Liver (tissue), 9 donors: ENCODE measurements around the gene RTN4RL1. TPM values are rescaled to one million over a fixed set of nuclear protein-coding genes. Genes with fewer than 3 reads are reported as not detected.

Experiments used
- DNase-seq: peaks from one replicate; pipeline ENCODE4 v3.0.0-alpha.2; 2017; ENCODE audit warnings: low spot score
- H3K27ac ChIP-seq, 2 donors: one replicate each; pipeline ENCODE4 v1.7.0; 2013; ENCODE audit warnings: inconsistent platforms in 2 of 2, low read length in 2 of 2, control low read depth in 1 of 2, low read depth in 1 of 2, mild to moderate bottlenecking in 1 of 2
- H3K27me3 ChIP-seq, 4 donors: one replicate each; pipeline versions ENCODE4 v1.6.1 to v1.7.0; 2013; ENCODE audit warnings: low read length in 3 of 4, inconsistent platforms in 1 of 4, mild to moderate bottlenecking in 1 of 4, moderate library complexity in 1 of 4; ENCODE audit not compliant: control insufficient read depth in 4 of 4, insufficient read depth in 4 of 4
- H3K36me3 ChIP-seq, 4 donors: one replicate each; pipeline versions ENCODE4 v1.6.1 to v1.7.0; 2013; ENCODE audit warnings: low read length in 3 of 4, mild to moderate bottlenecking in 3 of 4, low read depth in 1 of 4, moderate library complexity in 1 of 4; ENCODE audit not compliant: control insufficient read depth in 4 of 4, insufficient read depth in 3 of 4
- H3K4me1 ChIP-seq, 4 donors: one replicate each; pipeline versions ENCODE4 v1.6.1 to v1.7.0; 2013; ENCODE audit warnings: low read length in 3 of 4, mild to moderate bottlenecking in 3 of 4, moderate library complexity in 1 of 4; ENCODE audit not compliant: control insufficient read depth in 4 of 4, insufficient read depth in 4 of 4
- H3K4me3 ChIP-seq, 3 donors: one replicate each; pipeline versions ENCODE4 v1.6.1 to v1.7.0; 2013; ENCODE audit warnings: low read length in 3 of 3, control low read depth in 1 of 3, low read depth in 1 of 3, mild to moderate bottlenecking in 1 of 3
- H3K9ac ChIP-seq, 2 donors: one replicate each; pipeline ENCODE4 v1.7.0; 2013; ENCODE audit warnings: low read length in 2 of 2, mild to moderate bottlenecking in 2 of 2, moderate library complexity in 2 of 2, control low read depth in 1 of 2, low read depth in 1 of 2
- H3K9me3 ChIP-seq, 4 donors: one replicate each; pipeline versions ENCODE4 v1.6.1 to v1.7.0; 2013; ENCODE audit warnings: low read length in 3 of 4; ENCODE audit not compliant: control insufficient read depth in 4 of 4
- CTCF ChIP-seq: fragments of 150-350 bp; IDR thresholded peaks from 2 replicates; pipeline ENCODE4 v1.5.1; 2017; ENCODE audit warnings: improper control_type of control experiment, low read depth, low read length; ENCODE audit not compliant: missing input control
- EGR1 ChIP-seq, 2 donors: IDR thresholded peaks; 2 replicates each; pipeline ENCODE4 v1.6.1; 2016 to 2018; ENCODE audit warnings: antibody characterized with exemption in 2 of 2, low read depth in 2 of 2
- FOXA1 ChIP-seq: IDR thresholded peaks from 2 replicates; pipeline ENCODE4 v1.6.1; 2016; ENCODE audit warnings: antibody characterized with exemption
- FOXA2 ChIP-seq: IDR thresholded peaks from 2 replicates; pipeline ENCODE4 v1.6.1; 2016; ENCODE audit warnings: antibody characterized with exemption
- GABPA ChIP-seq, 2 donors: IDR thresholded peaks in 1 of 2; conservative IDR thresholded peaks in 1 of 2; 2 replicates each; pipeline ENCODE4 v1.6.1; 2016; ENCODE audit warnings: antibody characterized with exemption in 2 of 2, mild to moderate bottlenecking in 1 of 2, moderate library complexity in 1 of 2
- HNF4A ChIP-seq, 2 donors: conservative IDR thresholded peaks; 2 replicates each; pipeline ENCODE4 v1.6.1; 2016; ENCODE audit warnings: antibody characterized with exemption in 2 of 2, mild to moderate bottlenecking in 2 of 2
- HNF4G ChIP-seq: IDR thresholded peaks from 2 replicates; pipeline ENCODE4 v1.6.1; 2016; ENCODE audit warnings: antibody characterized with exemption
- JUND ChIP-seq, 2 donors: IDR thresholded peaks; 2 replicates each; pipeline ENCODE4 v1.6.1; 2016; ENCODE audit warnings: antibody characterized with exemption in 2 of 2
- MAX ChIP-seq: IDR thresholded peaks from 2 replicates; pipeline ENCODE4 v1.6.1; 2016; ENCODE audit warnings: antibody characterized with exemption
- NR2F2 ChIP-seq: IDR thresholded peaks from 2 replicates; pipeline ENCODE4 v1.6.1; 2016; ENCODE audit warnings: antibody characterized with exemption
- RAD21 ChIP-seq, 2 donors: IDR thresholded peaks; 2 replicates each; pipeline ENCODE4 v1.6.1; 2016; ENCODE audit warnings: antibody characterized with exemption in 2 of 2, mild to moderate bottlenecking in 2 of 2
- RXRA ChIP-seq, 2 donors: IDR thresholded peaks; 2 replicates each; pipeline ENCODE4 v1.6.1; 2017 to 2018; ENCODE audit warnings: antibody characterized with exemption in 2 of 2, mild to moderate bottlenecking in 1 of 2
- SP1 ChIP-seq: IDR thresholded peaks from 2 replicates; pipeline ENCODE4 v1.6.1; 2018; ENCODE audit warnings: antibody characterized with exemption, mild to moderate bottlenecking
- TAF1 ChIP-seq: conservative IDR thresholded peaks from 2 replicates; pipeline ENCODE4 v1.6.1; 2016; ENCODE audit warnings: antibody characterized with exemption, mild to moderate bottlenecking
- YY1 ChIP-seq: IDR thresholded peaks from 2 replicates; pipeline ENCODE4 v1.6.1; 2016; ENCODE audit warnings: antibody characterized with exemption, mild to moderate bottlenecking
- ZBTB33 ChIP-seq: IDR thresholded peaks from 2 replicates; pipeline ENCODE4 v1.6.1; 2016; ENCODE audit warnings: antibody characterized with exemption
- WGBS: extraction: QIAGEN DNeasy Blood & Tissue Kit; methylation state at CpG from one replicate; pipeline ENCODE4 v1.1.7; 2013; 5-methylcytosine and 5-hydroxymethylcytosine counted together
- polyA plus RNA-seq, 2 donors: library from polyadenylated mRNA; stranded (reverse) in 1 of 2; unstranded in 1 of 2; fragments of 200-250 nt in 1 of 2; fragments of >200 nt in 1 of 2; fragmentation: Nextera tagmentation in 1 of 2; extraction: Ambion mirVana in 1 of 2; gene quantifications; one replicate each; pipeline versions ENCODE4 v1.2.1 to v1.2.3, GENCODE V29; 2013 to 2015
- total RNA-seq, 2 donors: library from RNA; depleted of rRNA; stranded (reverse); fragments of >200 nt; gene quantifications; one replicate each; pipeline ENCODE4 v1.2.3, GENCODE V29; 2014
- donor health status: healthy.
- donor health status: healthy.
- donor health status: healthy.
- donor health status: healthy.
- donor health status: healthy.

RTN4RL1 gene
- total and polyA plus RNA-seq, 4 donors = 0.04 to 5.4 (median 1.2) TPM

GRCh38 chr17:1947743-1948516, 77.2 kb downstream of the RTN4RL1 start:
- DNase-seq = peak; percentile 59
- Histone ChIP-seq H3K4me1 (peaks cover 0 to 35% (median 20%) of the 10 kb centered on the region in 4 donors), H3K4me3 (no peak overlapping the region), H3K27ac (peak overlapping the region in 1 of 2 donors; percentile 7), H3K9me3 (no peaks in the 10 kb centered on the region), H3K27me3 (no peaks in the 10 kb centered on the region), H3K36me3 (no peaks in the 10 kb centered on the region), H3K9ac (no peak overlapping the region)
- 84% methylated on average over 22 of the region's 22 CpGs for WGBS
- TF ChIP-seq SP1 = no peak
- no peak for TF ChIP-seq JUND (IDR thresholded peaks at IDR 0.05)
- TF ChIP-seq GABPA (IDR thresholded peaks at IDR 0.05 in 1 of 2, conservative IDR thresholded peaks at IDR 0.05 in 1 of 2) = no peak
- TF ChIP-seq CTCF = no peak

GRCh38 chr17:1947229-1947742, 77.8 kb downstream of the RTN4RL1 start:
- Histone ChIP-seq H3K9ac (no peak overlapping the region), H3K27me3 (no peaks in the 10 kb centered on the region), H3K36me3 (no peaks in the 10 kb centered on the region), H3K27ac (no peak overlapping the region), H3K9me3 (no peaks in the 10 kb centered on the region), H3K4me1 (peaks cover 0 to 35% (median 20%) of the 10 kb centered on the region in 4 donors), H3K4me3 (no peak overlapping the region)
- 91% methylated on average over 22 of the region's 22 CpGs for WGBS
- no peak for DNase-seq
- TF ChIP-seq HNF4A (conservative IDR thresholded peaks at IDR 0.05) = no peak
- no peak for TF ChIP-seq YY1
- TF ChIP-seq RXRA (IDR thresholded peaks at IDR 0.05) = no peak
- TF ChIP-seq NR2F2 = no peak
- TF ChIP-seq FOXA1 = no peak
- no peak for TF ChIP-seq EGR1 (IDR thresholded peaks at IDR 0.05; ENCODE audit: low read depth in 2 of 2)
- no peak for TF ChIP-seq RAD21 (IDR thresholded peaks at IDR 0.05)
- TF ChIP-seq GABPA (IDR thresholded peaks at IDR 0.05 in 1 of 2, conservative IDR thresholded peaks at IDR 0.05 in 1 of 2) = no peak
- TF ChIP-seq TAF1 = no peak
- no peak for TF ChIP-seq MAX
- no peak for TF ChIP-seq SP1
- TF ChIP-seq JUND (IDR thresholded peaks at IDR 0.05) = no peak
- no peak for TF ChIP-seq HNF4G
- TF ChIP-seq FOXA2 = no peak
- TF ChIP-seq ZBTB33 = no peak
